ENCODE results near the gene SOCS6.

The SOCS6 gene

DNA sequence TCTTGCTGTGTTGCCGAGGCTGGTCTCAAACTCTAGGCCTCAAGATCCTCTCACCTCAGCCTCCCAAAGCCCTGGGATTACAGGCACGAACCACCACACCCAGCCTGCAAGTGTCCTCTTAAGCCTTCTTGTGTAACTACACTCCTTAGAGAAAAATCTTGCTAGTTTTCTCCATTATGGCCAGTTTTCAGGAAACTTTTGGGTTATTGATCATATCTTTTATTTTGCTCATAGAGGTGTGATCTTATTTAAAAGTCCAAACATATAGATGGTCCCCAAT is 2.4 kb downstream of the SOCS6 start:
- TF ChIP-seq, protein P1, sequence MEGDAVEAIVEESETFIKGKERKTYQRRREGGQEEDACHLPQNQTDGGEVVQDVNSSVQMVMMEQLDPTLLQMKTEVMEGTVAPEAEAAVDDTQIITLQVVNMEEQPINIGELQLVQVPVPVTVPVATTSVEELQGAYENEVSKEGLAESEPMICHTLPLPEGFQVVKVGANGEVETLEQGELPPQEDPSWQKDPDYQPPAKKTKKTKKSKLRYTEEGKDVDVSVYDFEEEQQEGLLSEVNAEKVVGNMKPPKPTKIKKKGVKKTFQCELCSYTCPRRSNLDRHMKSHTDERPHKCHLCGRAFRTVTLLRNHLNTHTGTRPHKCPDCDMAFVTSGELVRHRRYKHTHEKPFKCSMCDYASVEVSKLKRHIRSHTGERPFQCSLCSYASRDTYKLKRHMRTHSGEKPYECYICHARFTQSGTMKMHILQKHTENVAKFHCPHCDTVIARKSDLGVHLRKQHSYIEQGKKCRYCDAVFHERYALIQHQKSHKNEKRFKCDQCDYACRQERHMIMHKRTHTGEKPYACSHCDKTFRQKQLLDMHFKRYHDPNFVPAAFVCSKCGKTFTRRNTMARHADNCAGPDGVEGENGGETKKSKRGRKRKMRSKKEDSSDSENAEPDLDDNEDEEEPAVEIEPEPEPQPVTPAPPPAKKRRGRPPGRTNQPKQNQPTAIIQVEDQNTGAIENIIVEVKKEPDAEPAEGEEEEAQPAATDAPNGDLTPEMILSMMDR (IDR thresholded peaks at IDR 0.05; ENCODE audit: low read depth, low read length) = no peak
- Histone ChIP-seq H3K4me3 (ENCODE audit: low read depth, low read length) (peak overlapping the region; percentile 57), H3K4me1 (peaks cover 9% of the 10 kb centered on the region), H3K36me3 (no peaks in the 10 kb centered on the region), H3K9me3 (no peaks in the 10 kb centered on the region), H3K27me3 (no peaks in the 10 kb centered on the region)
- no peak for DNase-seq

DNA sequence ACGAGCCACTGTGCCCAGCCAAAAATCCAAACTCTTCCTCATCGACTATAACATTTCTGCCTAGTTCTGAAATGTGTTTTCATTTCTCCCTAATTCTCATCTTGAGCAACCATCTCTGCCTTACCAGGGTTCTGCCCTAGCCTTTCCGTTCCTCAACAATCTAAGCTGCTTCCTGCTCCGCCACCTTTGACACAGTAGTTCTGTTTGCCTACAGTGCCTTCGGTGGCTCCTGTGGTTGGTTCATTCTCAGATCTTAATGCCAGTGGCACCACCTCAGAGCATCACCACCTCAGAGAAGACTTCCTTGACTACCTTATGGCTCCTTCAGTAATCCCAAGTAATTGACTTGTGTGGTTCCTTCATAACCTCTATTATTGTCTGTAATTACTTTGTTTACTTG is 3.8 kb downstream of the SOCS6 start:
- Histone ChIP-seq H3K4me1 (peaks cover 9% of the 10 kb centered on the region), H3K4me3 (ENCODE audit: low read depth, low read length) (no peak overlapping the region), H3K9me3 (no peaks in the 10 kb centered on the region), H3K27me3 (no peaks in the 10 kb centered on the region), H3K36me3 (no peaks in the 10 kb centered on the region)
- no peak for DNase-seq
- TF ChIP-seq, protein P1 (IDR thresholded peaks at IDR 0.05; ENCODE audit: low read depth, low read length) = no peak

DNA sequence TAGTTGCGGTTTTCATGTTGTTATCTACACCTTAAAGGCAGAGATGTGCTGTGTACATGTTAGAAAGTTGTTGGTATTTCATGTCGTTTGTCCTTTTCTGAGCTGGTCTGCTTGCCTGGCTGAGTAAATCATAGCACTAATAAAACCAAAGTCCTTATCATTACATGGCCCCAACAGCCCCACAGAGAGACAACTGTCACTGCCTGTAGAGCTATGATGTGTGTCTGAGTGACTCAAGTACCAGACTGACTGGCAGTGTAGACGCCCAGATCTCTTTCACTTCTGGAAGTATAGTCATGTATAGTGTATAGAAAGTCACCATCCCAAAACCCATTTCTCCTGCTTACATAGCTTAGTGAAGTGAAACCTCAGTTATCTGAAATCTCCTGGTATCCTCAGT is 4.3 kb downstream of the SOCS6 start:
- DNase-seq = peak; percentile 24
- TF ChIP-seq, protein P1 (IDR thresholded peaks at IDR 0.05; ENCODE audit: low read depth, low read length) = no peak
- Histone ChIP-seq H3K36me3 (no peaks in the 10 kb centered on the region), H3K9me3 (no peaks in the 10 kb centered on the region), H3K27me3 (no peaks in the 10 kb centered on the region), H3K4me1 (peaks cover 9% of the 10 kb centered on the region), H3K4me3 (ENCODE audit: low read depth, low read length) (no peak overlapping the region)

DNA sequence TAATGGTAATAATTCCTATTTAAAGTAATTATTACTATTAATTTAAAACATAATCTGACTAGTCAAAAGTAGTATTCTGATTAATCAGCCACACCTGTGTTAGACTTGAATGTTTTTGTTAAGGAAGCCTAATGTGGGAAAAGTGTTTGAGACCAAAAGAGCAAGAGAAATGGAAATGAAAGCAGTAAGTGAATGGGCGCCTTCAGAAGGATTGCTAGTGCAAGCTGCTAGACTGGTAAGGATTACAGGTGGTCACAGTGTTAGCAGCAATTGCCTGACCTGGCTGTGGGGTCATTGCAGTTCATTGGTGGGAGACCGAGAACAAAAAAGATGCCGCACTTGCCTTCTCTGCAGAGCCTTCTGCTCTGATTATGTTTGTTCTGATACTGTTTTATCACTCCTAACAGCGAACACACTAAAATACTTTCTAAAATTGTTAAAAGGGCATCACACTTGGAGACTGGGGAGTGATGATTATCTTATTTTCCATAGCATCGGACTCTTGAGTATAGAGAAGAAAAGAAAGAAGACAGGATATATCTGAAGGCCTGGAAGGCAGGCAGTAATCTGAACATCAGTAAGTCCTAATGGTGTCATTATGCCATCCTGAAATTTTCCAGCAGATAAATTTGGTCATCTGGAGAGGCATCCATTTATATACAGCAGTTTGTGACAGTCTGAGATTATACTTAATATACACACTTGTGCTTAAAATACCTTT is 5.8 kb downstream of the SOCS6 start:
- TF ChIP-seq, protein P1 (IDR thresholded peaks at IDR 0.05; ENCODE audit: low read depth, low read length) = no peak
- Histone ChIP-seq H3K36me3 (no peaks in the 10 kb centered on the region), H3K4me1 (peaks cover 9% of the 10 kb centered on the region), H3K4me3 (ENCODE audit: low read depth, low read length) (peak overlapping the region; percentile 28), H3K27me3 (no peaks in the 10 kb centered on the region), H3K9me3 (no peaks in the 10 kb centered on the region)
- no peak for DNase-seq

DNA sequence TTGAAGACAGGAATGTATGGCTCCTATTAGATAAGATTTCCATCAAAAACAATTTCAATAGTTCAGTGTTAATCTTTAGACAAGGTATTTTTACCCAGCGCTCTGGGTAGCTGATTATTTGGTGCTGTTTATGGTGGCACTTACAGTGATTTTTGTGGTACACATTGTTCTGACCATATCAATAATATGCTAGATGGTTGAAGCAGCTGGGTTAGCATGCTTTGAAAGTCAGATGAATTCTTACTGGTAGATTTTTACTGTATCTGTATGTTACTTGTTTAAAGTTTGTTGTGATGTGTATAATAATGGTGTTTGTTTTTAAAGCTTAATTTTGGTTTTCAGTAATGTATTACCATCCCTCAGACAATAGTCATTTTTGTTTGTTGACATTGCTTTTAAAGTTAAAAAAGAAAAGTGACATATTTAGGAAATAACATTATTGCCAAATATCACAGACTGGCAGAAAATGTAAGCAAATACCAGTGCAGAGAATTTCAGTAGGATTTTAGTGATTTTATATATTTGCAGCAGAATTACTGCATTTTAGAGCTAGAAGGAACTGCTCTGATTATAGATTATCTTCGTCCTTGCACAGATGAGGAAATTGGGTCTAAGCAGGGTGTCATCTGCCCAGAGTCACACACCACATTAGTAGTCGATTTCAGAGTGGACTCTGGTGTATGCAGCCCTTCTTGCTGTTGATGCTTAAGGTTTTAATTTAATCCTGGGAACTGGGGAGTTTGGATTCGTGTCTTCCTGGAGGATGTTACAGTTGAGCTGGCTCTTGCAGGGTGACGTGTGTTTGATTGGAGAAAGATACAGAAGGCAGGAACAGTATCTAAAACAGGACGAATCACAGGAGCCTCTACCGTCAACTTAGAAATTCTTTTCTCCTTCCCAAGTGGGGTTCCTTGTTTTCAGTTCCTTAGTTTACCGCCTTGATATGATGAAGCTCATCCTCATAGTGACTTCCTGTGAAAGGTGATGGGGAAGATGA is 6.6 kb downstream of the SOCS6 start:
- TF ChIP-seq, protein P1 (IDR thresholded peaks at IDR 0.05; ENCODE audit: low read depth, low read length) = no peak
- no peaks in the 10 kb centered on the region for H3K9me3 ChIP-seq
- peak overlapping the region; percentile 28; the same call in 1 of the 2 replicates for H3K4me3 ChIP-seq (ENCODE audit: low read depth, low read length)
- H3K36me3 ChIP-seq = no peaks in the 10 kb centered on the region
- H3K4me1 ChIP-seq = peaks cover 9% of the 10 kb centered on the region
- no peak for DNase-seq
- no peaks in the 10 kb centered on the region for H3K27me3 ChIP-seq

DNA sequence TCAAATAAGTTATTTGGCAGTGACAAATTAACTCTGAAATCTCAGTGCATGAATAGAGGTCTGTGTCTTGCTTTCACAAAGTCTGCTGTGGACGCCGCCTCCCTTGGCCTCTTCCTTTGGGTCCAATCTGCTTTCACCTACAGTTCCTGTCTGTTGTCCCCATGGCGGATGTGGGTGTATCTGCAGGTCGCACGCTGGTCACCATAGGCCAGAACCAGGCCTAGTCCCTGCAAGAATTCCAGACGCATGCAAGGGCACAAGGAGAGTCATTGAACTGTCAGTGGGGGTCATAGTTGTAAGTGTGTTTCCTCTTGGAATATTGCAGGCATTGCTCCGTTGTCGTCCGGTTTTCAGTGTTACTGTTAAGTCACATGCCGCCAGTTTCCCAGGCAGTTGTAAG is 7.4 kb downstream of the SOCS6 start:
- Histone ChIP-seq H3K9me3 (no peaks in the 10 kb centered on the region), H3K27me3 (no peaks in the 10 kb centered on the region), H3K4me1 (peaks cover 9% of the 10 kb centered on the region), H3K4me3 (ENCODE audit: low read depth, low read length) (peak overlapping the region; percentile 50), H3K36me3 (no peaks in the 10 kb centered on the region)
- peak; percentile 69 for DNase-seq
- TF ChIP-seq, protein P1 (IDR thresholded peaks at IDR 0.05; ENCODE audit: low read depth, low read length) = no peak
